HPDE6-E6E7 (cell line): ENCODE measurements around the gene PPP4R4.
A peak's percentile ranks its signal among the peaks of the same experiment; 100 is the strongest.

Source experiments
- DNase-seq: peaks from one replicate; pipeline ENCODE4 v3.0.0; 2011; ENCODE audit warnings: missing footprints; ENCODE audit errors: extremely low spot score

PPP4R4 gene

DNA sequence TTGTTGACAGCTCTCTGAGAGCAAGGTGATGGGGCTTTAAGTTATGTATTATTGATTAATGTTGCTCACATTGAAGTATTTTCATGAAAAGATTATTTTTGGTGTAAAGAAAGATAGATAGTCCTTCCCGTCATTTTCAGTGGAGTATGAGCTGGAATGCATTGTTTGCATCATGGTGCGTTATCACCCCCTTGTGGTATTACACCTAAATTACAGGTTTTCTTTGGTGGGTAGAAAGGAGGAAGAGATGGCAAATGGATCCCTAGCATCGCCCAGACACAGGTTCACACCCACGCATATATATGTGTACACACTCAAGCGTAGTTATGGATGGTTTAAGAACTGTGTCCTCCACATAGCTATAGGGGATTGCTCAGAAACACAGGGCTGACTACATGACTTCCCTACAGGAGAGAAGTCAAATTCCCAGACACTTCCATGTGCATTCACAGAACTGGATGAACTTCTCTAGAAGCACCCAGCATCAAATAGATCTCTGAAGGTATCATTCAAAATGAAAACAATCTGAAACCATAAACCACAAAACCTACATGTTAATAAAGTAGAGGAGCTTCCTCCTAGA is 133.4 kb downstream of the PPP4R4 start:
- no peak for DNase-seq

DNA sequence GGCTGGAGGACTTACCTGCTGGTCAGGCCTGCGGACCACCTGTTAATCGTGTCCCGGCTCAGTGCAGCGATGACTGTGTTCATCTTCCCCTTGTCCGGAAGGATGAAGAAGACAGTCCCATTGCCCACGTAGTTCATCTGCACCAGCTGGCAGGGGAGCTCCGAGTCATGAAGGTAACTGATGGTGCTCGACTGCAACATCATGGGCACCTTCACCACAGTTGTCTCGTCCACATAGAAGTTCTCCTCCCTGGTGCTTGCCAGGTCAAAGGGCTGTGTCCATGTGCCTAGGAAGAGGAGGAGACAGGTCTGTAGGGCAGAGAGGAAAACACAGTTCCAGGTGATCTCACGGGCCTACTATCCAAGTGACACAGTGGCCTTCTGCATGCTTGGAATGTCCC is 135.6 kb downstream of the PPP4R4 start:
- DNase-seq = no peak

DNA sequence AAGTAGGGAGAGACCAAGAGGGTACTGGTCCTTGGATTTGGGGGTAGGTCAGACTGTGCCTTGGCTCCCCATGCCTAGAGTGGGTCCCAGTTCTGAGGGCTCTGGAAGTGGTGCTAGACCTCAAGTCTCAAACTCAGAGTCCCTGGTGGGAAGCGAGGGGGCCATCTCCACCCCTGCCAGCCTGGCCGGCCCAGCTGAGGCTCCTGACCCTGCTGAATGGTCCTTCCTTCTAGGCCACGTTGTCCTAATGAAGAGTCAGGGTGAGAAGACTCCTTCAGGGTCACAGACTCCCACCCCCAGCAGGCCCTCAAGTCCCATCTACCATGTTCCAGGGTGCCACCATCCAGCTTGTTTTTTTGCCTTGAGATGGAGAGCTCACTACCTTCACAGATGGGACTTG is 136.1 kb downstream of the PPP4R4 start:
- DNase-seq = no peak

DNA sequence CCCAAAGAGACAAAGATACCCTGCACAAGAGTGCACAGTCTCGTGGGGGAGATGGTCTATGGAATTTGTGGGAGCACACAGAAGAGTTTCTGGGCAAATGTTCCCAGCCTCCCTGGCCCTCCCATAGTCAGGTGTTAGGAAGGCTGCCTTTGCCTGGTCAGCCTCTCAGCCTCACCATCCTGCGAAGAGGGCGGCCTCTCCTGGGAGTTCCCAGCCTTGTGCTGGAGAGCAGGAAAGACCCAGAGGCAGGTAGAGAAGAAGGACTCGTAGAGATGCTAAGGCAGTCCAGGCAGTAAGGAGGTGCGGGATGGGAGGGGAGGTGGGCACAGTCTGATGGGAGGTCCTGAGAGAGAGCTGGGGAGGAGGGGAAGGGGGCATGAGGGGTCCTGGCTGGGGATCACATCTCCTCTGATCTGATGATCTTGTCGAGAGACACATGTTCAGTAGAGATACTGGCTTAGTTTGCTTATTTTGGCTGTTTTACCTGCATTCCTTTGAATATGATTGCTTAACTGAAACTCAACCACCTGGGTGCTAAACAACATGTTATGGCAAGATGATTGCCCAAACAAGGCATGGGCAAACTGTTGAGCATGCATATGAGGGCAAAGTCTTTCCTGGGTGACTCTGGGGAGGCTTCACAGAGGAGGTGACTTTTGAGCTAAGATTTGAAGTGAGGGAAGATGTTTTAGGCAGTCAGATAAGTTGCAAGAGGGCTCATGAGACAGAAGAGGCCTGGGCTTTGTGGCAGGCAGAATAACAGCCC is 138.5 kb downstream of the PPP4R4 start:
- DNase-seq = no peak

DNA sequence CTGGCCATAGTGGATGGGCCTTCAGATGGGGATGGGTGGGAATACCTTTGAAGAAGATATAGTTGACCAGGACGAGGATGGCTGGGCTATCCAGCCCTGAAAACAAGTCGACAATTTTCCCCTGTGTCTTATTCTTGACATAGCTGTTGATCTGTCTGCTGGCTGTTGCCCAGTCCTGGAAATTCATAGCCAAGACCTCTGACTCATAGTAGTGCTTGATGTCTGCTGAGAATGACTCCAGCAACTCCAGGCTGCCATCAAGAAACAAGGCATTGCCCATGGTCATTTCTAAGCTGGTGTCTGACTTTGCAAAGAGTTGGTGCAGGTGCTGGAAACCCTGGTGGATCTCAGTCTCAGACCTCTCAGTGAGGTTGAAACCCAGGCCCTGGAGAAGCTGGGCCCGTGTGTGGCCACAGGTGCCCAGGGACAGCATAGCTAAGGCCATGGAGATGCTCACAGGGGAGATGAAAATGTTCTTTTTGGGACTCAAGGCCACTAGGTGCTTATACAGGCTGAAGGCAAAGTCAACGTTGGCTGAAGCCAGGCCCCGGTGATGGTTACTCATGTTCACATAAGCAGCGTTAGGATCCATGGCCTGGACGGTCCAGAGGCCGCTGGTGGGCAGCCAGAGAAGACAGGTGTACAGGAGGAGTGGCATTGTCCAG is 140.0 kb downstream of the PPP4R4 start:
- DNase-seq = no peak

DNA sequence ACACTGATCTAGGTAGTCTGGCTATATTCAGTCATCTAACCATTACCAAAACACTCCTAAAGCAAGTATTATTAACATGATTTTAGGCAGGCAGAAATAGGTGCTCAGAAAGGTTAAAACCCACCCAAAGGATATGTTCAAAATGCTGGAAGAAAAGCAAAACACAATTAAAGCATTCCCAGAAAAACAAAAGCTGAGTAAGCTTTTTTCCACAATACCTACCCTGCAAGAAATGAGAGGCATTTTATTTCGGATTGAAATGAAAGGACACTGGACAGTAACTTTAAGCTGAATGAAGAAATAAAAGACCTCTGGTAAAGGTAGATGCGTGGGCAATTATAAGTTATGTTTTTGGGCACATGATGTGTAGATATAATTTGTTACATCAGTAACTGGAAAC is 140.8 kb downstream of the PPP4R4 start:
- DNase-seq = no peak

DNA sequence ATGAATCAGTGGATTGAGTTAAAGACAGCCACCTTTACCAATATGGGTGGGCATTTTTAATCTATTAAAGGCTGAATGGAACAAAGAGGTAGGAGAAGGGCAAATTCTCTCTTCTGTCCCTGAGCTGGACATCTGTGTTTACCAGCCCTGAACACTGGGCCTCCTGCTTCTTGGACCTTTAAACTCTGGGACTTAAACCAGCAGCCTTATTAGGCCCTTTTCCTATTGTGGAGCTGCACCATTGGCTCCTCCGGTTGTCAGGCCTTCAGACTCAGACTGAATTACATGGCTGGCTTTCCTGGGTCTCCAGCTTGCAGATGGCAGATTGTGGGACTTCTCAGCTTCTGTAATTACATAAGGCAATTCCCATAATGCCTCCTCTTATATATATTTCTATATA is 142.6 kb downstream of the PPP4R4 start:
- DNase-seq = no peak

DNA sequence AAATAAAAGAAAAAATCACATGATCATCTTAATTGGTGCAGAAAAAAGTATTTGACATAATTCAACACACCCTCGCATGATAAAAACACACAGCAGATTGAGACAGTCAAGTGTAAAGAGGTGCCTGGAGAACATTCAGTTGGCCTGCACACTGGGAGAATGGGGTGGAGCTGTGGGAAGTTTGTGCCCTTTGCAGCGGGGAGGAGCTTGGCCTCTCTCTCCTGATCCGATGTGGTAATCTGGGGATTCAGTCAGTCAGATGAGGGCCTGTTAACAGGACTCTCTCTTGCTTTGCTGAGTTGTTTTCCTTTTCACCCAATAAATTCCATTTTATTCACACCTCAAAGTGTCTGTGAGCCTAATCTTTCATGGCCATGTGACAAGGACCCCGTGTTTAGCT is 143.1 kb downstream of the PPP4R4 start:
- DNase-seq = no peak

DNA sequence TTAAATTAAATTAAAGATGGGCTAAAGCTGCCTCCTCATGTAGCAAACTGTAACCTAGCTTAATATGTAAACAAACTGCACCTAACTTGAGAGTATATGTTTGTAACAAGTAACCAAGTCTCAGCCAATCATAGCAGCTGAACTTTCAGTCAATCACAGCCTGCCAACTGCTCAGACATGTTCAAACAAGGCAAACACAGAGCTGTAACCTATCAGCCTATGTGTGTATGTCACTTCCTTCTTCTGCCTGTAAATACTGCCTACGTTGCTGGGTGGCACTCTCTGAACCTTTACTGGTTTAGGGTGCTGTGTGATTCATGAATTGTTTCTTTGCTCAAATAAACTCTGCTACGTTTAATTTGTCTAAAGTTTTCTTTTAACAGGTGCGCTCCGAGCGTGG is 146.1 kb downstream of the PPP4R4 start:
- DNase-seq = peak; percentile 85

DNA sequence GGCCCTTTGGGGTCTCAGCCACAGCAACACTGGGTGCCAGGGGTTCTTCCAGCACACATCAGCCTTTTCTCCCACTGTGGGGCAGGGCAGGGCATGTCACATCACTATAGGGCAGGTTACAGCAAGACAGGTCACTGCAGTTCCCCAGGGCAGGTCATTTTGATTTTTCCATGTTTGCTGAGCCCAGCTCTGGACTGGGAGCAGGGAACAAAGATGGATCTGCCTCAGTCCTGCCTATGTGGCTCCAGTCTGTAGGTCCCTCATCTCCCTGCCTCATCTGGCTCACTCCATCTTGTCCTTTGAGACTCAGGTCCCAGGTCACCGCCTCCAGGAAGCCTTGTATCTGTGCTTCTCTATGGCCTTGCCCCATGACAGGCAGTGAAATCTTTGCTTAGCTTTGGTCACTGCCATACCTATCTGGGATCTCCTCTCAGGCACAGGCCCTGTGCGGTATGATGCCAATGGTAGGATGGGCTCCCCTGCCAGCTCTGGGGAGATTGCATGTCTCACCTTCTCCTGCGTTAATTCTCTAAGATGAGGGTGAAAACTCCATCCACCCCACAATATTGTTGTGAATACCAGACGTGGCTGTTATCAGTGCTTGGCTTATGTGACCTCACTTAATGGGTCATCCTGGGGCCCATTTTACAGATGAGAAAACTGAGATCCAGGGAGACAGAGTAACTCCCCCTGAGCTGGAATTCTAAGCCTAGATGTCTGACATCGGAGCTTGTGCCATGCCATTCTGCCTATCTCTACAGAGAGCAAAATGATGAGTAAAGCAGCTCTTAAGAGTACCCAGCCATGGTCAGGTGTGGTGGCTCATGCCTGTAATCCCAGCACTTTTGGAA is 147.5 kb downstream of the PPP4R4 start:
- DNase-seq = no peak

DNA sequence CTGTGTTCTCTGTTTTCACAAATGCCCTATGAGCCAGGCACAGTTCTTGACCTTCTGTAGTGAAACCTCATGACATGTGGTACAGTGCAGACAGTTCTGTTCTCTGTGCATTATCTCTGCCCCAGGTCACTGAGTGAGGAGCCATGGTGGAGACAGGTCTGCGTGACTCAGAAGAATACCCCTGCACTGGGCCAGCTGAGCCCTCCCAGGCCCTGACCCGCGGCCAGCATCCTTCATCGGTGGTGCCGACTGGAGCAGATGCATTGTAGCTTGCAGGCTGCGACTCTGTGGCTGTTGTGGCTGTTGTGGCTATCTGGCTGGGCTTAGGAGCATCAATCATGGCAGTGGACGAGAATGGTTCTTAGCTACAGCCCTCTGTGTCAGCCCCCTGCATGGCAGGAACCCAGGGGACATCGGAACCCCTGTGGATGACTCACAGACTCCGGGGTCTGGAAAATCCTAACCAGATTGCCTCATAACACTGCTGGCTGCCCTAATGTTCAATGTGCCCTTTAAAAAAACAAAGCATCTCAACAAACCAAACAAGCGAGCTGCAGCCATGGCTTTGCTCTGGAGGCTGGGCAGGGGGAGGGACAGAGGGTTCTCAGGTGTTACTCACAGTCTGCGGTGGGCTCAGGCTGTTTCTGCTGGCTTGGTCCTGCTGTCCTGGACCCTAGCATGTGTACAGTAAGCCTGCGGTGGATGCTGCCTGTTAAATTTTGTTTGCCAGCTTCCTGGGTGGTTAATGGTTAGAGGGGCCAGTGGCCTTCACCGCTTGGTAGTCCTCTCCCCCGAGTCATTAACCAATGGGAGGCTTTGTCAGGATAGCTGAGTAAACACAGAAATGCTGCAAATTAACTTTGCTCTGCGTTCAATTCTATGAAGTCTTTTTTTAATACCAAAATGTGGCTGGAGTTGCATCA is 148.8 kb downstream of the PPP4R4 start, which contains the start of gene SERPINA6:
TSS of gene SERPINA6 (minus strand) at position 689 of the 923 bp plus-strand sequence. CDS start 8,688 bp downstream, outside the sequence.
- no peak for DNase-seq

DNA sequence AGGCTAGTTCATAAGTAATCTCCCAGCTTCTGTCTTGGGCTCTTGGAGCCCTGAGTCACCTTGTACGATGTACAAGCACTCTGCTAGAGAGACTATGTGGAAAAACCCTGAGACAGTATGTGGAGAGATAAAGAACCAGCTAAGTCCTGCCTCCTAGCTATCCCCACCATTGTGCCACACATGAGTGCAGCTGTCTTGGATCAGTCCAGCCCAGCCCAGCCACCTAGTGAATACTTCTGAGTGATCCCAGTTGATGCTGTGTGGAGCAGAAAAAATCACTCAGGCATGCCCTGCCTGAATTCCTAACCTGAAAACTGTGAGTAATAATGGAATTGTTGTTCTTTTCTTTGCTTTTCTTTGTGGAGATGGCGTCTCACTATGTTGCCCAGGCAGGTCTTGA is 154.1 kb downstream of the PPP4R4 start:
- no peak for DNase-seq
